ENCODE results near the gene CIAO2A. TPM values are rescaled to one million over a fixed set of nuclear protein-coding genes. Genes with fewer than 3 reads are reported as not detected.
A peak's percentile ranks its signal among the peaks of the same experiment; 100 is the strongest.

CIAO2A gene
- total RNA-seq, 2 donors from 2014 or later: 86.5 to 106 TPM

GRCh38 chr15:64050281-64051092, 43.2 kb downstream of the CIAO2A start:
- DNase-seq: peak in 1 of 2 donors; percentile 24
- peak; percentile 26 for ATAC-seq
- intact Hi-C loops (cut with DNase I, micrococcal nuclease): no loop called here

- intact Hi-C loops (cut with DNase I, micrococcal nuclease): loop anchor here in 1 of 2 donors (10.0 kb wide), 1 partner anchor 104 kb away; no protein-coding TSS in a partner anchor
- ATAC-seq: no peak
These were observed 44.7 kb downstream of the CIAO2A start for GRCh38 chr15:64048781-64049460.

GRCh38 chr15:64046421-64047153, 47.1 kb downstream of the CIAO2A start, which contains the start of gene DAPK2:
Gene DAPK2 (minus strand): TSS chr15:64046485. CDS start chr15:64040261, 6,224 bp downstream.
- intact Hi-C loops (cut with DNase I, micrococcal nuclease): loop anchor here in 1 of 2 donors (10.0 kb wide), 1 partner anchor 102 kb away; no protein-coding TSS in a partner anchor
- DNase-seq (peak; percentile 63 to 81), ATAC-seq (peak; percentile 83)

More at GRCh38 chr15:64048781-64049460, 44.7 kb downstream of the CIAO2A start:
- no peak for DNase-seq

GRCh38 chr15:64045774-64046420, 47.7 kb downstream of the CIAO2A start:
- ATAC-seq: peak; percentile 54
- peak in 1 of 2 donors; percentile 50 for DNase-seq
- intact Hi-C loops (cut with DNase I, micrococcal nuclease): loop anchor here in 1 of 2 donors (10.0 kb wide), 1 partner anchor 101 kb away; no protein-coding TSS in a partner anchor

GRCh38 chr15:64045101-64045435, 48.6 kb downstream of the CIAO2A start:
- no peak for DNase-seq
- ATAC-seq: no peak
- intact Hi-C loops (cut with DNase I, micrococcal nuclease): loop anchor here in 1 of 2 donors (10.0 kb wide), 1 partner anchor 100 kb away; no protein-coding TSS in a partner anchor

- DNase-seq (peak in 1 of 2 donors; percentile 31), ATAC-seq (peak; percentile 10)
- intact Hi-C loops (cut with DNase I, micrococcal nuclease): loop anchor here in 1 of 2 donors (10.0 kb wide), 1 partner anchor 100 kb away; no protein-coding TSS in a partner anchor
These were observed 49.1 kb downstream of the CIAO2A start for GRCh38 chr15:64044300-64045100.

GRCh38 chr15:64038878-64039610, 54.6 kb downstream of the CIAO2A start:
- DNase-seq (no peak), ATAC-seq (no peak)
- intact Hi-C loops (cut with DNase I, micrococcal nuclease): no loop called here

GRCh38 chr15:64037966-64038365, 55.7 kb downstream of the CIAO2A start:
- ATAC-seq (no peak), DNase-seq (no peak)
- intact Hi-C loops (cut with DNase I, micrococcal nuclease): no loop called here

- ATAC-seq (no peak), DNase-seq (no peak)
- intact Hi-C loops (cut with DNase I, micrococcal nuclease): no loop called here
These were observed 56.5 kb downstream of the CIAO2A start for GRCh38 chr15:64037116-64037515.

GRCh38 chr15:64035525-64035924, 58.1 kb downstream of the CIAO2A start:
- ATAC-seq (no peak), DNase-seq (no peak)
- intact Hi-C loops (cut with DNase I, micrococcal nuclease): no loop called here

GRCh38 chr15:64034519-64034918, 59.1 kb downstream of the CIAO2A start:
- no peak for DNase-seq
- peak; percentile 41 for ATAC-seq
- intact Hi-C loops (cut with DNase I, micrococcal nuclease): no loop called here

- ATAC-seq: no peak
These were observed 61.3 kb downstream of the CIAO2A start for GRCh38 chr15:64032329-64032728.

GRCh38 chr15:64030123-64030522, 63.5 kb downstream of the CIAO2A start:
- intact Hi-C loops (cut with DNase I, micrococcal nuclease): no loop called here
- no peak for ATAC-seq
- no peak for DNase-seq

More at GRCh38 chr15:64032329-64032728, 61.3 kb downstream of the CIAO2A start:
- DNase-seq: no peak
- intact Hi-C loops (cut with DNase I, micrococcal nuclease): no loop called here

GRCh38 chr15:64029633-64030032, 64.0 kb downstream of the CIAO2A start:
- intact Hi-C loops (cut with DNase I, micrococcal nuclease): no loop called here
- DNase-seq: no peak
- ATAC-seq: peak; percentile 18

GRCh38 chr15:64029110-64029509, 64.5 kb downstream of the CIAO2A start:
- no peak for DNase-seq
- no peak for ATAC-seq
- intact Hi-C loops (cut with DNase I, micrococcal nuclease): no loop called here

- no peak for ATAC-seq
- intact Hi-C loops (cut with DNase I, micrococcal nuclease): no loop called here
- DNase-seq: no peak
These were observed 67.0 kb downstream of the CIAO2A start for GRCh38 chr15:64026591-64026990.

All from left colon (tissue), 2 donors.